ENCODE data around the gene CLDN17. TPM values are rescaled to one million over a fixed set of nuclear protein-coding genes. Genes with fewer than 3 reads are reported as not detected.

The CLDN17 gene
- total RNA-seq, 3 donors from 2014 or later, result not detected

- H3K36me3 ChIP-seq, result no peaks in the 10 kb centered on the region
- intact Hi-C loops (cut with DNase I; ENCODE audit: low total_unique reads), result no loop called here
- no peak overlapping the region for H3K4me3 ChIP-seq
- TF ChIP-seq CTCF (IDR thresholded peaks at IDR 0.05), result no peak
- TF ChIP-seq POLR2AphosphoS5 (IDR thresholded peaks at IDR 0.05), result no peak
- no peak for TF ChIP-seq POLR2A (IDR thresholded peaks at IDR 0.05)
- no peaks in the 10 kb centered on the region for H3K9me3 ChIP-seq
- no peaks in the 10 kb centered on the region for H3K27me3 ChIP-seq
- H3K4me1 ChIP-seq, result no peaks in the 10 kb centered on the region
- no peak overlapping the region for H3K27ac ChIP-seq
- DNase-seq (ENCODE audit: low spot score in 2 of 2), result no peak
Measured at GRCh38 chr21:30129246-30129645, 37.4 kb downstream of the CLDN17 start.

- TF ChIP-seq POLR2AphosphoS5 (IDR thresholded peaks at IDR 0.05), result no peak
- no peak for TF ChIP-seq POLR2A (IDR thresholded peaks at IDR 0.05)
- no peak for TF ChIP-seq CTCF (IDR thresholded peaks at IDR 0.05)
- Histone ChIP-seq H3K36me3 (no peaks in the 10 kb centered on the region), H3K4me1 (no peaks in the 10 kb centered on the region), H3K4me3 (no peak overlapping the region), H3K9me3 (no peaks in the 10 kb centered on the region), H3K27me3 (no peaks in the 10 kb centered on the region), H3K27ac (no peak overlapping the region)
- no peak for DNase-seq (ENCODE audit: low spot score in 2 of 2)
- intact Hi-C loops (cut with DNase I; ENCODE audit: low total_unique reads), result no loop called here
Measured at GRCh38 chr21:30126576-30126975, 40.0 kb downstream of the CLDN17 start.

GRCh38 chr21:30117631-30118030, 49.0 kb downstream of the CLDN17 start:
- intact Hi-C loops (cut with DNase I; ENCODE audit: low total_unique reads), result no loop called here
- no peak for DNase-seq (ENCODE audit: low spot score in 2 of 2)
- TF ChIP-seq POLR2A (IDR thresholded peaks at IDR 0.05) (no peak), CTCF (IDR thresholded peaks at IDR 0.05) (no peak), POLR2AphosphoS5 (IDR thresholded peaks at IDR 0.05) (no peak)
- Histone ChIP-seq H3K27me3 (no peaks in the 10 kb centered on the region), H3K36me3 (no peaks in the 10 kb centered on the region), H3K27ac (no peak overlapping the region), H3K9me3 (no peaks in the 10 kb centered on the region), H3K4me3 (no peak overlapping the region), H3K4me1 (no peaks in the 10 kb centered on the region)

GRCh38 chr21:30116479-30116878, 50.1 kb downstream of the CLDN17 start:
- Histone ChIP-seq H3K27me3 (no peaks in the 10 kb centered on the region), H3K36me3 (no peaks in the 10 kb centered on the region), H3K9me3 (no peaks in the 10 kb centered on the region), H3K4me3 (no peak overlapping the region), H3K4me1 (no peaks in the 10 kb centered on the region), H3K27ac (no peak overlapping the region)
- TF ChIP-seq CTCF (IDR thresholded peaks at IDR 0.05) (no peak), POLR2A (IDR thresholded peaks at IDR 0.05) (no peak), POLR2AphosphoS5 (IDR thresholded peaks at IDR 0.05) (no peak)
- intact Hi-C loops (cut with DNase I; ENCODE audit: low total_unique reads), result no loop called here
- DNase-seq (ENCODE audit: low spot score in 2 of 2), result no peak

Other genes with a start within 250 kb of the CLDN17 start
- gene GRIK1, start 226.8 kb downstream of the CLDN17 start, total RNA-seq, result 1 to 10 TPM in 1 of 3 donors, under 1 TPM in 1, not detected in 1; 0.33 to 1.3 TPM
- gene CLDN8, start 49.3 kb upstream of the CLDN17 start, total RNA-seq, result 100 to 1,000 TPM in 1 of 3 donors, 10 to 100 TPM in 1, under 1 TPM in 1; 0.16 to 213 (median 39.7) TPM
- not detected for gene KRTAP24-1, start 116.1 kb upstream of the CLDN17 start, total RNA-seq
- not detected for gene KRTAP25-1, start 122.7 kb upstream of the CLDN17 start, total RNA-seq
- gene KRTAP26-1, start 153.5 kb upstream of the CLDN17 start, total RNA-seq, result not detected
- not detected for gene KRTAP27-1, start 170.9 kb upstream of the CLDN17 start, total RNA-seq
- gene KRTAP23-1, start 181.8 kb upstream of the CLDN17 start, total RNA-seq, result not detected
- gene KRTAP13-2, start 205.5 kb upstream of the CLDN17 start, total RNA-seq, result not detected
- not detected for gene KRTAP13-1, start 229.2 kb upstream of the CLDN17 start, total RNA-seq